ENCODE results near the gene RTN4. TPM values are rescaled to one million over a fixed set of nuclear protein-coding genes. Genes with fewer than 3 reads are reported as not detected.
"Not testable (repeated sequence)": the region's sequence is repeated elsewhere in the genome, so short reads cannot be mapped to it uniquely, and the experiment has no call there.

Gene RTN4
- total RNA-seq, 2 experiments from 2014 or later: 71.6 to 88.0 TPM

GRCh38 chr2:55057474-55057873, 7.2 kb upstream of the RTN4 start:
- DNase-seq (no peak), ATAC-seq (no peak)
- Mint-ChIP-seq H3K9me3 (ENCODE audit: low read depth) (no peaks in the 10 kb centered on the region), H3K27ac (no peak overlapping the region), H3K4me1 (peaks cover 17% of the 10 kb centered on the region), H3K4me3 (no peak overlapping the region), H3K27me3 (no peaks in the 10 kb centered on the region), H3K36me3 (peaks cover 1% of the 10 kb centered on the region)
- CTCF ChIA-PET: no interaction called here

- Mint-ChIP-seq H3K4me3 (no peak overlapping the region), H3K36me3 (peaks cover 3% of the 10 kb centered on the region), H3K27ac (no peak overlapping the region), H3K9me3 (ENCODE audit: low read depth) (no peaks in the 10 kb centered on the region), H3K27me3 (no peaks in the 10 kb centered on the region), H3K4me1 (peaks cover 29% of the 10 kb centered on the region)
- no peak for DNase-seq
- CTCF ChIA-PET: no interaction called here
- ATAC-seq: no peak
These were observed 5.8 kb upstream of the RTN4 start for GRCh38 chr2:55056024-55056521.

GRCh38 chr2:55054106-55054875, 4.0 kb upstream of the RTN4 start:
- CTCF ChIA-PET: interaction anchor here (0.9 kb wide), 1 partner anchor 176 kb away, joined by 3 read pairs; no protein-coding TSS in a partner anchor
- no peaks in the 10 kb centered on the region for H3K27me3 Mint-ChIP-seq
- DNase-seq (no peak), ATAC-seq (no peak)
- no peak overlapping the region for H3K4me3 Mint-ChIP-seq
- no peak overlapping the region for H3K27ac Mint-ChIP-seq
- H3K4me1 Mint-ChIP-seq: peaks cover 30% of the 10 kb centered on the region
- H3K9me3 Mint-ChIP-seq (ENCODE audit: low read depth): no peaks in the 10 kb centered on the region
- peaks cover 7% of the 10 kb centered on the region for H3K36me3 Mint-ChIP-seq

GRCh38 chr2:55053225-55053624, 3.0 kb upstream of the RTN4 start:
- peaks cover 33% of the 10 kb centered on the region for H3K4me1 Mint-ChIP-seq
- not testable (repeated sequence) for H3K27ac Mint-ChIP-seq; DNase-seq; H3K4me3 Mint-ChIP-seq; H3K27me3 Mint-ChIP-seq; H3K9me3 Mint-ChIP-seq (ENCODE audit: low read depth); ATAC-seq; H3K36me3 Mint-ChIP-seq
- CTCF ChIA-PET: interaction anchor here (0.9 kb wide), 1 partner anchor 177 kb away, joined by 3 read pairs; no protein-coding TSS in a partner anchor

- CTCF ChIA-PET: interaction anchor here (0.6 kb wide), 1 partner anchor 55 kb away, joined by 3 read pairs; no protein-coding TSS in a partner anchor
- Mint-ChIP-seq H3K27me3 (no peaks in the 10 kb centered on the region), H3K4me1 (peaks cover 40% of the 10 kb centered on the region), H3K36me3 (peaks cover 6% of the 10 kb centered on the region), H3K27ac (peak overlapping the region; percentile 17), H3K4me3 (peak overlapping the region; percentile 46), H3K9me3 (ENCODE audit: low read depth) (no peaks in the 10 kb centered on the region)
- DNase-seq: no peak
- ATAC-seq: no peak
These were observed 2.1 kb upstream of the RTN4 start for GRCh38 chr2:55052129-55053061.

GRCh38 chr2:55051026-55051866, 995 bp upstream of the RTN4 start:
- Mint-ChIP-seq H3K36me3 (peaks cover 6% of the 10 kb centered on the region), H3K4me3 (peak overlapping the region; percentile 93), H3K9me3 (ENCODE audit: low read depth) (no peaks in the 10 kb centered on the region), H3K4me1 (peaks cover 49% of the 10 kb centered on the region), H3K27ac (peak overlapping the region; percentile 98), H3K27me3 (no peaks in the 10 kb centered on the region)
- CTCF ChIA-PET: interaction anchor here (1.2 to 3.4 kb wide), 10 partner anchors 7 to 328 kb away, joined by 3 to 11 read pairs (median 4); partner anchors contain the start of gene EML6
- DNase-seq (peak; percentile 50), ATAC-seq (no peak)

- Mint-ChIP-seq H3K9me3 (ENCODE audit: low read depth) (no peaks in the 10 kb centered on the region), H3K36me3 (peaks cover 9% of the 10 kb centered on the region), H3K4me1 (peaks cover 57% of the 10 kb centered on the region), H3K27me3 (no peaks in the 10 kb centered on the region), H3K27ac (peak overlapping the region; percentile 98), H3K4me3 (peak overlapping the region; percentile 93)
- DNase-seq (no peak), ATAC-seq (no peak)
- CTCF ChIA-PET: interaction anchor here (1.2 to 3.4 kb wide), 11 partner anchors 9 to 327 kb away, joined by 3 to 11 read pairs (median 5); partner anchors contain the start of gene EML6
These were observed 491 bp downstream of the RTN4 start for GRCh38 chr2:55049821-55050099.

GRCh38 chr2:55049043-55049820, 1.0 kb downstream of the RTN4 start:
- Mint-ChIP-seq H3K36me3 (peaks cover 9% of the 10 kb centered on the region), H3K9me3 (ENCODE audit: low read depth) (no peaks in the 10 kb centered on the region), H3K27me3 (no peaks in the 10 kb centered on the region), H3K4me1 (peaks cover 52% of the 10 kb centered on the region), H3K4me3 (peak overlapping the region; percentile 93), H3K27ac (peak overlapping the region; percentile 89)
- CTCF ChIA-PET: interaction anchor here (1.1 to 3.4 kb wide), 10 partner anchors 9 to 475 kb away, joined by 3 to 11 read pairs (median 5); no protein-coding TSS in a partner anchor
- peak; percentile 14 for ATAC-seq
- peak; percentile 75 for DNase-seq

GRCh38 chr2:55048508-55049042, 1.7 kb downstream of the RTN4 start:
- CTCF ChIA-PET: interaction anchor here (0.8 to 3.4 kb wide), 9 partner anchors 8 to 474 kb away, joined by 3 to 11 read pairs (median 5); no protein-coding TSS in a partner anchor
- DNase-seq (no peak), ATAC-seq (no peak)
- peak overlapping the region; percentile 89 for H3K27ac Mint-ChIP-seq
- peaks cover 47% of the 10 kb centered on the region for H3K4me1 Mint-ChIP-seq
- no peaks in the 10 kb centered on the region for H3K9me3 Mint-ChIP-seq (ENCODE audit: low read depth)
- H3K27me3 Mint-ChIP-seq: no peaks in the 10 kb centered on the region
- peaks cover 9% of the 10 kb centered on the region for H3K36me3 Mint-ChIP-seq
- H3K4me3 Mint-ChIP-seq: peak overlapping the region; percentile 93

- peaks cover 47% of the 10 kb centered on the region for H3K4me1 Mint-ChIP-seq
- H3K27me3 Mint-ChIP-seq: no peaks in the 10 kb centered on the region
- H3K9me3 Mint-ChIP-seq (ENCODE audit: low read depth): no peaks in the 10 kb centered on the region
- DNase-seq: no peak
- peak overlapping the region; percentile 77 for H3K4me3 Mint-ChIP-seq
- CTCF ChIA-PET: interaction anchor here (0.8 to 3.4 kb wide), 7 partner anchors 8 to 473 kb away, joined by 3 to 11 read pairs (median 3); no protein-coding TSS in a partner anchor
- H3K27ac Mint-ChIP-seq: peak overlapping the region; percentile 56
- peaks cover 9% of the 10 kb centered on the region for H3K36me3 Mint-ChIP-seq
- no peak for ATAC-seq
These were observed 2.5 kb downstream of the RTN4 start for GRCh38 chr2:55047677-55048299.

GRCh38 chr2:55045780-55046179, 4.5 kb downstream of the RTN4 start:
- DNase-seq: no peak
- CTCF ChIA-PET: interaction anchor here (1.1 to 1.3 kb wide), 2 partner anchors 11 to 132 kb away, joined by 3 read pairs; no protein-coding TSS in a partner anchor
- no peak overlapping the region for H3K4me3 Mint-ChIP-seq
- H3K4me1 Mint-ChIP-seq: peaks cover 31% of the 10 kb centered on the region
- no peak for ATAC-seq
- H3K9me3 Mint-ChIP-seq (ENCODE audit: low read depth): no peaks in the 10 kb centered on the region
- peaks cover 7% of the 10 kb centered on the region for H3K36me3 Mint-ChIP-seq
- H3K27me3 Mint-ChIP-seq: no peaks in the 10 kb centered on the region
- no peak overlapping the region for H3K27ac Mint-ChIP-seq
